Body of pancreas (tissue), 4 donors: ENCODE results near the gene CCDC127.
"Not testable (repeated sequence)": the region's sequence is repeated elsewhere in the genome, so short reads cannot be mapped to it uniquely, and the experiment has no call there.

Experiments used
- CTCF ChIP-seq, 7 experiments: fragments of 450-650 bp in 4 of 7; fragments of 200-600 bp in 3 of 7; sonication (generic) in 3 of 7; IDR thresholded peaks; one replicate each; pipeline ENCODE4 v1.5.1; 2016 to 2019; ENCODE audit warnings: antibody characterized with exemption in 7 of 7
- POLR2A ChIP-seq, 3 donors: fragments of 450-650 bp; IDR thresholded peaks; one replicate each; pipeline ENCODE4 v1.6.1; 2016; ENCODE audit warnings: antibody characterized with exemption in 3 of 3, mild to moderate bottlenecking in 2 of 3

- not testable (repeated sequence) for TF ChIP-seq CTCF, POLR2A (IDR thresholded peaks at IDR 0.05)
Observed at GRCh38 chr5:251975-252374, 34.0 kb upstream of the CCDC127 start.
